ENCODE measurements around the gene CPM. TPM values are rescaled to one million over a fixed set of nuclear protein-coding genes. Genes with fewer than 3 reads are reported as not detected.

Gene CPM
- total RNA-seq, 4 donors from 2014 or later, result 30.2 to 51.9 (median 35.0) TPM

DNA sequence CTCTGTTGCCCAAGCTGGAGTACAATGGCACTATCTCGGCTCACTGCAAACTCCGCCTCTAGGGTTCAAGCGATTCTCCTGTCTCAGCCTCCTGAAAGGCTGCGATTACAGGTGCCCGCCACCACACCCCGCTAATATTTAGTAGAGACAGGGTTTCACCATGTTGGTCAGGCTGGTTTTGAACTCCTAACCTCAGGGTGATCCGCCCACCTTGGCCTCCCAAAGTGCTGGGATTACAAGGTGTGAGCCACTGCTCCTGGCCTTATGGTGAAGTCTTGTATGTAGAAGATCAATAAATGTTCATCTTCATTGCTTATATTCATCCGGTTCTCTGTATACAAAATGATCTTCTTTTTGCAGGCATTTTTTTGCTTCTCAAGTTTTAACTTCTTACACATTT is 77.2 kb downstream of the CPM start:
- intact Hi-C loops (cut with DNase I), result no loop called here
- DNase-seq (ENCODE audit: extremely low spot score), result peak; percentile 26
- no peak overlapping the region for H3K4me3 ChIP-seq
- 98% methylated on average over 8 of the region's 8 CpGs for WGBS
- TF ChIP-seq EP300 (IDR thresholded peaks at IDR 0.05) (no peak), POLR2A (IDR thresholded peaks at IDR 0.05; ENCODE audit: low read depth) (no peak), POLR2AphosphoS5 (IDR thresholded peaks at IDR 0.05) (no peak)
- TF ChIP-seq, protein P1, sequence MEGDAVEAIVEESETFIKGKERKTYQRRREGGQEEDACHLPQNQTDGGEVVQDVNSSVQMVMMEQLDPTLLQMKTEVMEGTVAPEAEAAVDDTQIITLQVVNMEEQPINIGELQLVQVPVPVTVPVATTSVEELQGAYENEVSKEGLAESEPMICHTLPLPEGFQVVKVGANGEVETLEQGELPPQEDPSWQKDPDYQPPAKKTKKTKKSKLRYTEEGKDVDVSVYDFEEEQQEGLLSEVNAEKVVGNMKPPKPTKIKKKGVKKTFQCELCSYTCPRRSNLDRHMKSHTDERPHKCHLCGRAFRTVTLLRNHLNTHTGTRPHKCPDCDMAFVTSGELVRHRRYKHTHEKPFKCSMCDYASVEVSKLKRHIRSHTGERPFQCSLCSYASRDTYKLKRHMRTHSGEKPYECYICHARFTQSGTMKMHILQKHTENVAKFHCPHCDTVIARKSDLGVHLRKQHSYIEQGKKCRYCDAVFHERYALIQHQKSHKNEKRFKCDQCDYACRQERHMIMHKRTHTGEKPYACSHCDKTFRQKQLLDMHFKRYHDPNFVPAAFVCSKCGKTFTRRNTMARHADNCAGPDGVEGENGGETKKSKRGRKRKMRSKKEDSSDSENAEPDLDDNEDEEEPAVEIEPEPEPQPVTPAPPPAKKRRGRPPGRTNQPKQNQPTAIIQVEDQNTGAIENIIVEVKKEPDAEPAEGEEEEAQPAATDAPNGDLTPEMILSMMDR (IDR thresholded peaks at IDR 0.05), result no peak
- H3K4me1 ChIP-seq, result no peaks in the 10 kb centered on the region
- no peaks in the 10 kb centered on the region for H3K27me3 ChIP-seq
- H3K36me3 ChIP-seq, result peaks cover 0 to 25% (median 5%) of the 10 kb centered on the region in 4 donors
- H3K9me3 ChIP-seq, result no peaks in the 10 kb centered on the region
- no peak overlapping the region for H3K27ac ChIP-seq (replicated peaks in 1 of 4)

DNA sequence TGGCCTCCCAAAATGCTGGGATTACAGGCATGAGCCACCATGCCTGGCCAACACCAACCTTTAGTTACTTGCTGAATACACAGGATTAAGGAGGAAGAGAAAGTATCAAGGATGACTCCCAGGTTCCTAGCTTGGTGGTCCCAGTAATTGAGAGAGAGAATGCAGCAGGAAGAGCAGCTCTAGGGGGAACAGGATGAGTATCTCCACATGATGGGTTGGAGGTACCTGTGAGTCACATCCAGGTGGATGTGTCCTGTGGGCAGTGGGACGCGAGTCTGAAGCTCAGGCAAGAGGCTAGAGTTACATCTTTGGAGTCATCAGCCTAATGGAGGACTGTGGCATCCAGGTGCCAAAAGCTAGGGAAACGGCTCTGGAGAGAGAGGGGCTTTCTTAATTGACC is 77.9 kb downstream of the CPM start:
- H3K4me3 ChIP-seq, result no peak overlapping the region
- DNase-seq (ENCODE audit: extremely low spot score), result peak; percentile 24
- H3K27ac ChIP-seq (replicated peaks in 1 of 4), result no peak overlapping the region
- intact Hi-C loops (cut with DNase I), result no loop called here
- 93% methylated on average over 3 of the region's 3 CpGs for whole genome bisulfite sequencing
- no peaks in the 10 kb centered on the region for H3K27me3 ChIP-seq
- H3K9me3 ChIP-seq, result no peaks in the 10 kb centered on the region
- no peaks in the 10 kb centered on the region for H3K4me1 ChIP-seq
- H3K36me3 ChIP-seq, result peaks cover 0 to 25% (median 5%) of the 10 kb centered on the region in 4 donors
- no peak for TF ChIP-seq POLR2A (IDR thresholded peaks at IDR 0.05; ENCODE audit: low read depth)
- TF ChIP-seq, protein P1 (IDR thresholded peaks at IDR 0.05), result no peak

DNA sequence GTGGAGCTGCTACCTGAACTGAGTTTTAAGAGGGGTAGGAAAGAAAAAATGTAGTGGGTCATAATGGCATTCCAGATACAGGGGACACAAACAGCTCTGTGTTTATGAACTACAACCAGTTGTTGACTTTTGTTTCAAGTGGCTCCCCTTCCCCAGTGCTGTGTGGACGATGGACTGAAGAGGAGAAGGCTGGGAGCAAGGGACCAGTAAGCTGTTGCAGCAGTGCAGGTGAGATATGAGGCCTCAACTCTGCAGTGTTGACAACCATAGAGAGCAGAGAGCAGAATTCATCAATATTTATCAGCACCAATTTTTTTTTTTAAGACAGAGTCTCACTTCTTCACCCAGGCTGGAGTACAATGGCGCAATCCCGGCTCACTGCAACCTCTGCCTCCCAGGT is 78.4 kb downstream of the CPM start:
- peaks cover 0 to 25% (median 5%) of the 10 kb centered on the region in 4 donors for H3K36me3 ChIP-seq
- DNase-seq (ENCODE audit: extremely low spot score), result peak; percentile 34
- H3K27ac ChIP-seq (replicated peaks in 1 of 4), result no peak overlapping the region
- H3K4me3 ChIP-seq, result no peak overlapping the region
- H3K4me1 ChIP-seq, result no peaks in the 10 kb centered on the region
- intact Hi-C loops (cut with DNase I), result no loop called here
- WGBS, result 93% methylated on average over 3 of the region's 3 CpGs
- no peaks in the 10 kb centered on the region for H3K27me3 ChIP-seq
- no peak for TF ChIP-seq POLR2AphosphoS5 (IDR thresholded peaks at IDR 0.05)
- no peak for TF ChIP-seq EP300 (IDR thresholded peaks at IDR 0.05)
- no peaks in the 10 kb centered on the region for H3K9me3 ChIP-seq

DNA sequence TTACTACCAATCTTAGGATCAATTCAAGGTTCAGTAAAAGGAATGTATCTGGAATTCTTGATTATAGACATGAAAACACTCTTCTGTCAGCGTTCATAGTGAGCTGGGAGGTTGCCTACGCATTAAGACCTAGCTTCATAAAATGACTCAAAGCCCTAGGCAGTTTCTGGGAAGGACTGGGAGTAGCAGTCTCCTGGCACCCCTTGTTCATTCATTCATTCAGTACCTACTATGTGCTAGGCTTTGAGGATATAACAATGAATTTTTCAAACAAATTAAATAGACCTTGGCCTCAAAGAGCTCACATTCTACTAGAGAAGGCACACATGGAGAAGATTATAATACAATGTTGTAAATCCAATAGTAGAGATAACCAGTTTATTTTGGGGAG is 78.9 kb downstream of the CPM start:
- H3K27me3 ChIP-seq, result no peaks in the 10 kb centered on the region
- peaks cover 0 to 25% (median 5%) of the 10 kb centered on the region in 4 donors for H3K36me3 ChIP-seq
- no peaks in the 10 kb centered on the region for H3K9me3 ChIP-seq
- no peak overlapping the region for H3K4me3 ChIP-seq
- H3K4me1 ChIP-seq, result no peaks in the 10 kb centered on the region
- no peak for DNase-seq (ENCODE audit: extremely low spot score)
- TF ChIP-seq EP300 (IDR thresholded peaks at IDR 0.05), result no peak
- TF ChIP-seq, protein P1 (IDR thresholded peaks at IDR 0.05), result no peak
- no peak for TF ChIP-seq POLR2A (IDR thresholded peaks at IDR 0.05; ENCODE audit: low read depth)
- no peak for TF ChIP-seq POLR2AphosphoS5 (IDR thresholded peaks at IDR 0.05)
- intact Hi-C loops (cut with DNase I), result no loop called here
- H3K27ac ChIP-seq (replicated peaks in 1 of 4), result no peak overlapping the region
- whole genome bisulfite sequencing, result 98% methylated on average over 2 of the region's 2 CpGs

DNA sequence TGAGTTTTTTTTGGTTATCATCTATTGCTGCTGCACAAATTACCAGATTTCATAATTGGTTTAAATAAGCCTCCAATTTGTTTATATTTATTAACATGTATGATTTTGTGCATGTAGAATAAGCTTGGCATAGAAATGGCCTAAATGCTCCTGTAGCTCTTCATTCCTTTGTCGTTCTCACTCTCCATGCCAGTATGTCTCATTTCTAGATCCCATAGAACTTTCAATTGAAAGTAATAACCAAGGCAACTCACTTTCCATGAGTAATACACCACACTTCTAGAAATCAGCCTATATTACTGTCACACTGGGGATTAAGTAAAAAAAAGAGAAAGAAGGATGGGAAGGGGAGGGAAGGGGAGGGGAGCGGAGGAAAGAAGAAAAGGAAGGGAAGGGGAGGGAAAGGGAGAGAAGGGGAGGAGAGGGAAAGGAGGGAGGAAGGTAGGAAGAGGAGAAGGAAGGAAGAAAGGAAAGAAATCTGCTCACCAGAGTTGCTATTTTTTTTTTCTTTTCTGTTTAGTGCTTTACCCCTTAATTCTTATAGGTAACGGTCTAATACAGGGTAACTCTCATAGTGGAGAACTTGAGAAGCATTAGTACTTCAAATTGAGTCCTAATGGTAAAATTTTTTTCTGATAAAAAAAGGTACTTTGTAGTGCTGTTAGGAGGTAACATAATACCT is 79.4 kb downstream of the CPM start:
- TF ChIP-seq POLR2AphosphoS5 (IDR thresholded peaks at IDR 0.05), result no peak
- TF ChIP-seq, protein P1 (IDR thresholded peaks at IDR 0.05), result no peak
- TF ChIP-seq POLR2A (IDR thresholded peaks at IDR 0.05; ENCODE audit: low read depth), result no peak
- TF ChIP-seq EP300 (IDR thresholded peaks at IDR 0.05), result no peak
- H3K4me1 ChIP-seq, result no peaks in the 10 kb centered on the region
- H3K27ac ChIP-seq (replicated peaks in 1 of 4), result no peak overlapping the region
- H3K4me3 ChIP-seq, result no peak overlapping the region
- no peak for DNase-seq (ENCODE audit: extremely low spot score)
- H3K36me3 ChIP-seq, result peaks cover 0 to 23% (median 5%) of the 10 kb centered on the region in 4 donors
- intact Hi-C loops (cut with DNase I), result no loop called here
- 88% methylated on average over 3 of the region's 3 CpGs for WGBS
- H3K27me3 ChIP-seq, result no peaks in the 10 kb centered on the region
- H3K9me3 ChIP-seq, result no peaks in the 10 kb centered on the region
